Activated naive CD4-positive, alpha-beta T cell treated with anti-CD3 and anti-CD28 coated beads for 36 hours (primary cell): ENCODE results near the gene UBE2N. TPM values are rescaled to one million over a fixed set of nuclear protein-coding genes. Genes with fewer than 3 reads are reported as not detected.
A peak's percentile ranks its signal among the peaks of the same experiment; 100 is the strongest.
"Not testable (repeated sequence)": the region's sequence is repeated elsewhere in the genome, so short reads cannot be mapped to it uniquely, and the experiment has no call there.

ENCODE experiments used
- CTCF ChIA-PET: fragments of 350-600 bp; sonication (Branson Sonifier 250); formaldehyde crosslinking; loops from one replicate; lab custom pipeline; 2021; ENCODE audit warnings: antibody characterized with exemption; lab: Charles Lee
- DNase-seq: peaks from one replicate; pipeline ENCODE4 v3.0.0-alpha.2; 2020
- H3K27ac Mint-ChIP-seq: one replicate; pipeline ENCODE4 v1.8.0; 2021; ENCODE audit warnings: mild to moderate bottlenecking, mixed read lengths
- H3K27me3 Mint-ChIP-seq: one replicate; pipeline ENCODE4 v1.8.0; 2021; ENCODE audit warnings: low read depth, mixed read lengths
- H3K36me3 Mint-ChIP-seq: one replicate; pipeline ENCODE4 v1.8.0; 2021; ENCODE audit warnings: low read depth, mixed read lengths
- H3K4me1 Mint-ChIP-seq: one replicate; pipeline ENCODE4 v1.8.0; 2021; ENCODE audit warnings: low read depth, mixed read lengths
- H3K4me3 Mint-ChIP-seq: one replicate; pipeline ENCODE4 v1.8.0; 2021; ENCODE audit warnings: mild to moderate bottlenecking, moderate library complexity, mixed read lengths
- H3K9me3 Mint-ChIP-seq: one replicate; pipeline ENCODE4 v1.8.0; 2021; ENCODE audit warnings: mixed read lengths
- intact Hi-C: fragments of 100-400 bp; cut with micrococcal nuclease; formaldehyde crosslinking; loops from one replicate; pipeline ENCODE4 v1.15.1; 2023
- total RNA-seq, 2 experiments: library from RNA; stranded (reverse); gene quantifications; one replicate each; pipeline ENCODE4 v1.2.3, GENCODE V29; 2021

UBE2N gene
- total RNA-seq, 2 experiments from 2014 or later, result 143 TPM

GRCh38 chr12:93407054-93407962, 34.4 kb downstream of the UBE2N start:
- H3K4me1 Mint-ChIP-seq, result peaks cover 48% of the 10 kb centered on the region
- H3K9me3 Mint-ChIP-seq, result peaks cover 2% of the 10 kb centered on the region
- peak overlapping the region; percentile 47 for H3K27ac Mint-ChIP-seq
- peaks cover 44% of the 10 kb centered on the region for H3K36me3 Mint-ChIP-seq
- no peak for DNase-seq
- no peaks in the 10 kb centered on the region for H3K27me3 Mint-ChIP-seq
- CTCF ChIA-PET, result interaction anchor here (1.2 to 4.6 kb wide), 3 partner anchors 11 to 27 kb away, joined by 3 to 32 read pairs (median 7); no protein-coding TSS in a partner anchor
- no peak overlapping the region for H3K4me3 Mint-ChIP-seq
- intact Hi-C loops, result no loop called here

- intact Hi-C loops, result no loop called here
- peaks cover 26% of the 10 kb centered on the region for H3K36me3 Mint-ChIP-seq
- H3K4me3 Mint-ChIP-seq, result no peak overlapping the region
- H3K27ac Mint-ChIP-seq, result peak overlapping the region; percentile 25
- DNase-seq, result no peak
- H3K4me1 Mint-ChIP-seq, result peaks cover 35% of the 10 kb centered on the region
- CTCF ChIA-PET, result interaction anchor here (0.6 to 2.6 kb wide), 8 partner anchors 9 to 858 kb away, joined by 3 to 6 read pairs (median 4); no protein-coding TSS in a partner anchor
- H3K27me3 Mint-ChIP-seq, result no peaks in the 10 kb centered on the region
- no peaks in the 10 kb centered on the region for H3K9me3 Mint-ChIP-seq
These were observed 36.5 kb downstream of the UBE2N start for GRCh38 chr12:93404961-93405849.

GRCh38 chr12:93403988-93404803, 37.6 kb downstream of the UBE2N start:
- CTCF ChIA-PET, result interaction anchor here (0.7 to 2.6 kb wide), 5 partner anchors 11 to 416 kb away, joined by 4 to 6 read pairs (median 5); no protein-coding TSS in a partner anchor
- H3K4me1 Mint-ChIP-seq, result peaks cover 35% of the 10 kb centered on the region
- H3K4me3 Mint-ChIP-seq, result no peak overlapping the region
- H3K36me3 Mint-ChIP-seq, result peaks cover 25% of the 10 kb centered on the region
- no peaks in the 10 kb centered on the region for H3K27me3 Mint-ChIP-seq
- H3K27ac Mint-ChIP-seq, result no peak overlapping the region
- intact Hi-C loops, result no loop called here
- no peaks in the 10 kb centered on the region for H3K9me3 Mint-ChIP-seq
- no peak for DNase-seq

- no peaks in the 10 kb centered on the region for H3K9me3 Mint-ChIP-seq
- CTCF ChIA-PET, result interaction anchor here (2.6 kb wide), 1 partner anchor 15 kb away, joined by 6 read pairs; no protein-coding TSS in a partner anchor
- H3K36me3 Mint-ChIP-seq, result peaks cover 23% of the 10 kb centered on the region
- H3K4me1 Mint-ChIP-seq, result peaks cover 20% of the 10 kb centered on the region
- peak; percentile 49 for DNase-seq
- intact Hi-C loops, result no loop called here
- no peaks in the 10 kb centered on the region for H3K27me3 Mint-ChIP-seq
- H3K27ac Mint-ChIP-seq, result peak overlapping the region; percentile 27
- no peak overlapping the region for H3K4me3 Mint-ChIP-seq
These were observed 39.1 kb downstream of the UBE2N start for GRCh38 chr12:93402333-93403311.

- CTCF ChIA-PET, result interaction anchor here (1.2 to 2.6 kb wide), 2 partner anchors 12 to 19 kb away, joined by 3 to 12 read pairs; no protein-coding TSS in a partner anchor
- not testable (repeated sequence) for H3K27me3 Mint-ChIP-seq, H3K4me3 Mint-ChIP-seq, H3K9me3 Mint-ChIP-seq, H3K27ac Mint-ChIP-seq, DNase-seq
- Mint-ChIP-seq H3K4me1 (peaks cover 11% of the 10 kb centered on the region), H3K36me3 (peaks cover 24% of the 10 kb centered on the region)
- intact Hi-C loops, result loop anchor here (5.0 kb wide), 2 partner anchors 572 to 703 kb away; no protein-coding TSS in a partner anchor
These were observed 42.4 kb downstream of the UBE2N start for GRCh38 chr12:93399183-93399863.

- no peaks in the 10 kb centered on the region for H3K27me3 Mint-ChIP-seq
- intact Hi-C loops, result loop anchor here (2.0 to 5.0 kb wide), 3 partner anchors 570 to 705 kb away; no protein-coding TSS in a partner anchor
- peaks cover 3% of the 10 kb centered on the region for H3K4me1 Mint-ChIP-seq
- no peak for DNase-seq
- H3K9me3 Mint-ChIP-seq, result no peaks in the 10 kb centered on the region
- H3K4me3 Mint-ChIP-seq, result no peak overlapping the region
- H3K27ac Mint-ChIP-seq, result no peak overlapping the region
- CTCF ChIA-PET, result interaction anchor here (0.6 to 3.6 kb wide), 29 partner anchors 8 to 705 kb away, joined by 3 to 29 read pairs (median 3); no protein-coding TSS in a partner anchor
- H3K36me3 Mint-ChIP-seq, result peaks cover 18% of the 10 kb centered on the region
These were observed 44.3 kb downstream of the UBE2N start for GRCh38 chr12:93397412-93397811.

- Mint-ChIP-seq H3K36me3 (peaks cover 23% of the 10 kb centered on the region), H3K9me3 (no peaks in the 10 kb centered on the region), H3K27ac (no peak overlapping the region), H3K4me1 (peaks cover 30% of the 10 kb centered on the region), H3K4me3 (no peak overlapping the region), H3K27me3 (no peaks in the 10 kb centered on the region)
- CTCF ChIA-PET, result no interaction called here
- intact Hi-C loops, result no loop called here
- no peak for DNase-seq
These were observed 48.3 kb downstream of the UBE2N start for GRCh38 chr12:93393425-93393824.

GRCh38 chr12:93390549-93391297, 51.0 kb downstream of the UBE2N start:
- Mint-ChIP-seq H3K4me3 (no peak overlapping the region), H3K27ac (peak overlapping the region; percentile 31), H3K9me3 (no peaks in the 10 kb centered on the region), H3K4me1 (peaks cover 53% of the 10 kb centered on the region), H3K36me3 (peaks cover 19% of the 10 kb centered on the region), H3K27me3 (no peaks in the 10 kb centered on the region)
- CTCF ChIA-PET, result interaction anchor here (1.2 kb wide), 1 partner anchor 10 kb away, joined by 5 read pairs; no protein-coding TSS in a partner anchor
- DNase-seq, result no peak
- intact Hi-C loops, result no loop called here

- Mint-ChIP-seq H3K9me3 (no peaks in the 10 kb centered on the region), H3K4me1 (peaks cover 58% of the 10 kb centered on the region), H3K4me3 (no peak overlapping the region), H3K27me3 (no peaks in the 10 kb centered on the region), H3K36me3 (peaks cover 23% of the 10 kb centered on the region), H3K27ac (no peak overlapping the region)
- CTCF ChIA-PET, result interaction anchor here (1.2 kb wide), 1 partner anchor 9 kb away, joined by 5 read pairs; no protein-coding TSS in a partner anchor
- no peak for DNase-seq
- intact Hi-C loops, result no loop called here
These were observed 51.7 kb downstream of the UBE2N start for GRCh38 chr12:93390031-93390430.
